Measurements from ENCODE around the gene INTS12. TPM values are rescaled to one million over a fixed set of nuclear protein-coding genes. Genes with fewer than 3 reads are reported as not detected.
A peak's percentile ranks its signal among the peaks of the same experiment; 100 is the strongest.

Gene INTS12
- total RNA-seq, 2 donors from 2014 or later = 22.6 TPM

DNA sequence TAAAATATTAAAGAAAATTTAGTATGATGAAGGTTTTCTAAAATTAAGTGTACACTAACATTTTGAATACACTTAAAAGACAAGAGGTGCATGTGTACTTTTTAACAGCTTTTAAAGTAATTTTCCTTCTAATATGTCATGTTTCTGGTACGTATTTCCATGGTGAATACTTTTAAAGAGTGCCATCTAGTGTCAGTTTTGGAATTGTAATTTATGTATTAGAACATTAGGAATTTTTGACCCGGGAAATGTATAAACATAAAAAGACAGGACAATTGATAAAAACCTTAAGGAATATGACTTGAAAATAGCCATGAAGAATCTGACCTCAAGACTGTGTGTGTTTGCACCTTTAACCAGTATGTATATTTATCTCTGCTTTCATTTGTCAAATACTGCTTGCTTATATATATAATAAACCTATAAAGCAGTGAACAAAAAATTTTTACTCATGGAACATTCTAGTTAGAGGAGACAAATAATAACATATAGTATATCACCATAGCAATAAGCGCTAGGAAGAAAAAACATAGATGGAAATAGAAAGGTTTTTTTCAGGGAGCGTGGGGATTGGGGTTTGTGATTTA lies 7.3 kb upstream of the INTS12 start:
- no peak for DNase-seq (ENCODE audit: low spot score)
- Histone ChIP-seq H3K27me3 (replicated peaks; ENCODE audit: insufficient read depth) (no peaks in the 10 kb centered on the region), H3K27ac (no peak overlapping the region), H3K9me3 (no peaks in the 10 kb centered on the region), H3K36me3 (no peaks in the 10 kb centered on the region), H3K4me1 (ENCODE audit: control insufficient read depth in 1 of 2, low read depth in 2 of 2) (peaks cover 4 to 5% of the 10 kb centered on the region in 2 donors), H3K4me3 (peak overlapping the region; percentile 37)
- TF ChIP-seq, protein P1, sequence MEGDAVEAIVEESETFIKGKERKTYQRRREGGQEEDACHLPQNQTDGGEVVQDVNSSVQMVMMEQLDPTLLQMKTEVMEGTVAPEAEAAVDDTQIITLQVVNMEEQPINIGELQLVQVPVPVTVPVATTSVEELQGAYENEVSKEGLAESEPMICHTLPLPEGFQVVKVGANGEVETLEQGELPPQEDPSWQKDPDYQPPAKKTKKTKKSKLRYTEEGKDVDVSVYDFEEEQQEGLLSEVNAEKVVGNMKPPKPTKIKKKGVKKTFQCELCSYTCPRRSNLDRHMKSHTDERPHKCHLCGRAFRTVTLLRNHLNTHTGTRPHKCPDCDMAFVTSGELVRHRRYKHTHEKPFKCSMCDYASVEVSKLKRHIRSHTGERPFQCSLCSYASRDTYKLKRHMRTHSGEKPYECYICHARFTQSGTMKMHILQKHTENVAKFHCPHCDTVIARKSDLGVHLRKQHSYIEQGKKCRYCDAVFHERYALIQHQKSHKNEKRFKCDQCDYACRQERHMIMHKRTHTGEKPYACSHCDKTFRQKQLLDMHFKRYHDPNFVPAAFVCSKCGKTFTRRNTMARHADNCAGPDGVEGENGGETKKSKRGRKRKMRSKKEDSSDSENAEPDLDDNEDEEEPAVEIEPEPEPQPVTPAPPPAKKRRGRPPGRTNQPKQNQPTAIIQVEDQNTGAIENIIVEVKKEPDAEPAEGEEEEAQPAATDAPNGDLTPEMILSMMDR (IDR thresholded peaks at IDR 0.05) = peak; percentile 38
- peak; percentile 33 for ATAC-seq (ENCODE audit: insufficient number of reproducible peaks, low FRiP score, low read depth)

- DNase-seq (ENCODE audit: low spot score) = no peak
- peak overlapping the region; percentile 4 for H3K4me3 ChIP-seq
- H3K27ac ChIP-seq = no peak overlapping the region
Observed at GRCh38 chr4:105714932-105715331, 6.4 kb upstream of the INTS12 start.

GRCh38 chr4:105714071-105714521 lies 5.6 kb upstream of the INTS12 start:
- Histone ChIP-seq H3K4me1 (ENCODE audit: control insufficient read depth in 1 of 2, low read depth in 2 of 2) (peaks cover 4 to 12% of the 10 kb centered on the region in 2 donors), H3K27ac (peak overlapping the region; percentile 35 to 44), H3K4me3 (peak overlapping the region; percentile 64), H3K27me3 (replicated peaks; ENCODE audit: insufficient read depth) (no peaks in the 10 kb centered on the region), H3K9me3 (no peaks in the 10 kb centered on the region), H3K36me3 (no peaks in the 10 kb centered on the region)
- ATAC-seq (ENCODE audit: insufficient number of reproducible peaks, low FRiP score, low read depth) = no peak
- TF ChIP-seq, protein P1 (IDR thresholded peaks at IDR 0.05) = no peak
- DNase-seq (ENCODE audit: low spot score) = no peak

More at GRCh38 chr4:105714932-105715331, 6.4 kb upstream of the INTS12 start:
- Histone ChIP-seq H3K4me1 (ENCODE audit: control insufficient read depth in 1 of 2, low read depth in 2 of 2) (peaks cover 4 to 5% of the 10 kb centered on the region in 2 donors), H3K27me3 (replicated peaks; ENCODE audit: insufficient read depth) (no peaks in the 10 kb centered on the region), H3K9me3 (no peaks in the 10 kb centered on the region), H3K36me3 (no peaks in the 10 kb centered on the region)
- TF ChIP-seq, protein P1 (IDR thresholded peaks at IDR 0.05) = no peak
- no peak for ATAC-seq (ENCODE audit: insufficient number of reproducible peaks, low FRiP score, low read depth)

- no peak overlapping the region for H3K27ac ChIP-seq
- no peak for ATAC-seq (ENCODE audit: insufficient number of reproducible peaks, low FRiP score, low read depth)
- TF ChIP-seq, protein P1 (IDR thresholded peaks at IDR 0.05) = no peak
Observed at GRCh38 chr4:105712766-105713165, 4.3 kb upstream of the INTS12 start.

DNA sequence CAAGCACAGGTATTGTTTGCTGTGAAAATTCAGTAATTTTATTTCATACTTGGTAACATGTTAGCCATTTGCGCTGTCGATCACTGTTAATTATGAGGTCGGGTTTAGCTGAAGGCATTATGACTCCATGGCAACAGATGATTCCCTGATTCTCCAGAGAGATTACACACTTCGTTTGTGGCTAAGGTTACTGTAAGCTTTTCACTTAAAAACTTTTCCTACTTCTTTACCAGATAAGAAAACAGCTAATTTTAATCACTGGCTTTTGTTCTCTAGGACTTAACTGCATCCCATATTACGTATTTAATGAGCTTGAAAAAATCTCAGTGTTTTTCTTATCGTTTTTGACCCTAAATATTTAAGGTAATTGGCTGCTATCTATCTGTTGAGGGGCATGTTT lies 2.2 kb upstream of the INTS12 start:
- DNase-seq (ENCODE audit: low spot score) (no peak), ATAC-seq (ENCODE audit: insufficient number of reproducible peaks, low FRiP score, low read depth) (no peak)
- no peak overlapping the region for H3K27ac ChIP-seq
- no peaks in the 10 kb centered on the region for H3K27me3 ChIP-seq (replicated peaks; ENCODE audit: insufficient read depth)
- H3K4me1 ChIP-seq (ENCODE audit: control insufficient read depth in 1 of 2, low read depth in 2 of 2) = peaks cover 10 to 24% of the 10 kb centered on the region in 2 donors
- H3K9me3 ChIP-seq = no peaks in the 10 kb centered on the region
- no peaks in the 10 kb centered on the region for H3K36me3 ChIP-seq
- no peak overlapping the region for H3K4me3 ChIP-seq
- TF ChIP-seq, protein P1 (IDR thresholded peaks at IDR 0.05) = no peak

More at GRCh38 chr4:105712766-105713165, 4.3 kb upstream of the INTS12 start:
- H3K27me3 ChIP-seq (replicated peaks; ENCODE audit: insufficient read depth) = no peaks in the 10 kb centered on the region
- H3K9me3 ChIP-seq = no peaks in the 10 kb centered on the region
- H3K4me3 ChIP-seq = no peak overlapping the region
- peaks cover 4 to 12% of the 10 kb centered on the region in 2 donors for H3K4me1 ChIP-seq (ENCODE audit: control insufficient read depth in 1 of 2, low read depth in 2 of 2)
- no peaks in the 10 kb centered on the region for H3K36me3 ChIP-seq
- no peak for DNase-seq (ENCODE audit: low spot score)

All from thoracic aorta (tissue), 2 donors.